A673 (cell line): ENCODE measurements around the gene ZNF296. TPM values are rescaled to one million over a fixed set of nuclear protein-coding genes. Genes with fewer than 3 reads are reported as not detected.
"Not testable (repeated sequence)": the region's sequence is repeated elsewhere in the genome, so short reads cannot be mapped to it uniquely, and the experiment has no call there.

Experiments
- BruUV-seq: library from RNA; stranded (reverse); fragments of 400-500 nt; replicated peaks from 2 replicates; lab custom pipeline; 2021; lab: Mats Ljungman, UMichigan
- CTCF ChIA-PET: fragments of 300-600 bp; sonication (Branson Sonifier 250); formaldehyde crosslinking; loops from one replicate; lab custom pipeline; 2022; ENCODE audit warnings: antibody characterized with exemption; lab: Charles Lee
- POLR2A ChIA-PET: fragments of 300-600 bp; sonication (Branson Sonifier 250); formaldehyde crosslinking; loops from one replicate; lab custom pipeline; 2022; ENCODE audit warnings: antibody characterized with exemption; ENCODE audit not compliant: low non-redundant PET; lab: Charles Lee
- DNase-seq: peaks from one replicate; pipeline ENCODE4 v3.0.0-alpha.2; 2015; ENCODE audit warnings: low spot score
- H3K27ac ChIP-seq: fragments of 200-600 bp; sonication (generic); 2 replicates; pipeline ENCODE4 v1.5.1; 2016; ENCODE audit warnings: mixed run types, low read depth, mild to moderate bottlenecking, mixed read lengths, antibody characterized with exemption, low read length; ENCODE audit not compliant: poor library complexity, severe bottlenecking
- H3K27me3 ChIP-seq: fragments of 200-600 bp; sonication (generic); replicated peaks from 2 replicates; pipeline ENCODE4 v1.6.1; 2017; ENCODE audit warnings: mixed run types, low read depth, mild to moderate bottlenecking, mixed read lengths, antibody characterized with exemption, low read length; ENCODE audit not compliant: insufficient read depth, poor library complexity
- H3K36me3 ChIP-seq: fragments of 200-600 bp; sonication (generic); 2 replicates; pipeline ENCODE4 v1.6.1; 2016; ENCODE audit warnings: mixed run types, mild to moderate bottlenecking, mixed read lengths, antibody characterized with exemption, low read length; ENCODE audit not compliant: insufficient read depth, poor library complexity, severe bottlenecking
- H3K4me1 ChIP-seq: fragments of 200-600 bp; sonication (generic); 2 replicates; pipeline ENCODE4 v1.6.1; 2017; ENCODE audit warnings: mixed run types, mild to moderate bottlenecking, mixed read lengths, antibody characterized with exemption, low read length; ENCODE audit not compliant: insufficient read depth, poor library complexity, severe bottlenecking
- H3K4me3 ChIP-seq: fragments of 200-600 bp; sonication (generic); 2 replicates; pipeline ENCODE4 v1.5.1; 2016; ENCODE audit warnings: low read depth, mixed run types, mild to moderate bottlenecking, mixed read lengths, low read length; ENCODE audit not compliant: poor library complexity, severe bottlenecking
- H3K9me3 ChIP-seq: fragments of 200-600 bp; sonication (generic); 2 replicates; pipeline ENCODE4 v1.6.1; 2016; ENCODE audit warnings: mixed run types, low read depth, mild to moderate bottlenecking, mixed read lengths, antibody characterized with exemption, low read length; ENCODE audit not compliant: poor library complexity, severe bottlenecking
- EZH2 ChIP-seq: fragments of 200-600 bp; sonication (generic); IDR thresholded peaks from 2 replicates; pipeline ENCODE4 v1.6.1; 2017; ENCODE audit warnings: borderline replicate concordance, low read depth, mild to moderate bottlenecking, mixed read lengths, antibody characterized with exemption, low read length; ENCODE audit not compliant: poor library complexity, severe bottlenecking
- intact Hi-C: fragments of 100-400 bp; cut with micrococcal nuclease; formaldehyde crosslinking; loops from one replicate; pipeline ENCODE4 v1.10.0; 2022; ENCODE audit not compliant: unreplicated experiment
- total RNA-seq: library from RNA; stranded (reverse); gene quantifications from 2 replicates; pipeline ENCODE4 v1.2.3, GENCODE V29; 2021
- TF ChIP-seq, protein P1 (sequence below): fragments of 300-800, 200-600 bp; sonication (generic); conservative IDR thresholded peaks from 2 replicates; pipeline ENCODE4 v1.5.1; 2017; ENCODE audit warnings: low read depth, mild to moderate bottlenecking, antibody characterized with exemption, low read length, moderate library complexity, mixed read lengths

The ZNF296 gene
- total RNA-seq, 1 experiment from 2014 or later: 3.0 TPM

DNA sequence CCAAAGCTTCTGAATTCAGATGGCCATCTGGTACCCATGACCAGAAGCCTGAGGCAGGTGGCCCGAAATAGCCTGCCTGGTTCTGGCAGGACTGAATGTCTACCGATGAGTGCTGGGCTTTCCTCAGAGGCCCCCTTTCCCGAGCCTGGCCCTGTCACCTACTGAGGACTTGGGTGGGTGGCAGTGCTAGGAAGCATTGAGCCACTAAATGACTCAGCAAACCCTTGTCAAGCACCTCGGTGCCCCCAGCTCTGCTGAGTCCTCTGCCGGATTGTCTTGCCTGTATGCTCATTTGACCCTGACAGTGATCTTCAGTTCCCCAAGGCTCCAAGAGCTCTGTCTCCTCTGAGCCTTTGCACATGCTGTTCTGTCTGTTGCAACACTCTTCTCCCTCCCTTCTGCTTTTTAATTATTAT, 34.6 kb upstream of the ZNF296 start:
- Histone ChIP-seq H3K27me3 (no peaks in the 10 kb centered on the region), H3K9me3 (no peaks in the 10 kb centered on the region), H3K36me3 (no peaks in the 10 kb centered on the region), H3K27ac (no peak overlapping the region), H3K4me1 (no peaks in the 10 kb centered on the region), H3K4me3 (no peak overlapping the region)
- TF ChIP-seq EZH2: no peak
- TF ChIP-seq, protein P1, sequence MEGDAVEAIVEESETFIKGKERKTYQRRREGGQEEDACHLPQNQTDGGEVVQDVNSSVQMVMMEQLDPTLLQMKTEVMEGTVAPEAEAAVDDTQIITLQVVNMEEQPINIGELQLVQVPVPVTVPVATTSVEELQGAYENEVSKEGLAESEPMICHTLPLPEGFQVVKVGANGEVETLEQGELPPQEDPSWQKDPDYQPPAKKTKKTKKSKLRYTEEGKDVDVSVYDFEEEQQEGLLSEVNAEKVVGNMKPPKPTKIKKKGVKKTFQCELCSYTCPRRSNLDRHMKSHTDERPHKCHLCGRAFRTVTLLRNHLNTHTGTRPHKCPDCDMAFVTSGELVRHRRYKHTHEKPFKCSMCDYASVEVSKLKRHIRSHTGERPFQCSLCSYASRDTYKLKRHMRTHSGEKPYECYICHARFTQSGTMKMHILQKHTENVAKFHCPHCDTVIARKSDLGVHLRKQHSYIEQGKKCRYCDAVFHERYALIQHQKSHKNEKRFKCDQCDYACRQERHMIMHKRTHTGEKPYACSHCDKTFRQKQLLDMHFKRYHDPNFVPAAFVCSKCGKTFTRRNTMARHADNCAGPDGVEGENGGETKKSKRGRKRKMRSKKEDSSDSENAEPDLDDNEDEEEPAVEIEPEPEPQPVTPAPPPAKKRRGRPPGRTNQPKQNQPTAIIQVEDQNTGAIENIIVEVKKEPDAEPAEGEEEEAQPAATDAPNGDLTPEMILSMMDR: no peak
- ChIA-PET CTCF (no interaction called here), POLR2A (no interaction called here)
- intact Hi-C loops: no loop called here
- no peak for DNase-seq
- BruUV-seq: no TSS peak

DNA sequence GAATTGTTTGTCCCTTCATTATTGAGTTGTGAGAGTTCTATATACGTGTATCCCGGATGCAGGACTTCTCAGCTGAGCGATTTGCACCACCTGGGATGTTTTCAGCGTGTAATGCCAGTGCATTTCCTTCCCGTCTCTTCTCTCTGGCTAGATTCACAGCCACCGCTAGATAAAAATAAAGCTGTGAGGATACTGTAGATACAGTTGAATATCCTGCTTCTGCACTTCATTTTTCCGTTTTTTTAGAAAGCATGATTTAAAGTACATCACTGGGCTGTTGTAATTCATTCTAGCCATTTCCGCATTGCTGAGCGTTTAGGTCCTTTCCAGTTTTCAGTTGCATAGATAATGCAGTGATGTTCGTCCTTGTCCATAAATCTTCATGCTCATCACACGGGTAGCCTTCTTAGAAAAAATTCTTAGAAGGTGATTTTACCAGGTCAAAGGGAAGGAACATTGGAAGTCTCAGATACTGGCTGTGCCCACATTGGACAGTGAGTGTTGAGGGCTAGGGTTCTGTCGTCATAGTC, 31.4 kb upstream of the ZNF296 start:
- TF ChIP-seq, protein P1: no peak

DNA sequence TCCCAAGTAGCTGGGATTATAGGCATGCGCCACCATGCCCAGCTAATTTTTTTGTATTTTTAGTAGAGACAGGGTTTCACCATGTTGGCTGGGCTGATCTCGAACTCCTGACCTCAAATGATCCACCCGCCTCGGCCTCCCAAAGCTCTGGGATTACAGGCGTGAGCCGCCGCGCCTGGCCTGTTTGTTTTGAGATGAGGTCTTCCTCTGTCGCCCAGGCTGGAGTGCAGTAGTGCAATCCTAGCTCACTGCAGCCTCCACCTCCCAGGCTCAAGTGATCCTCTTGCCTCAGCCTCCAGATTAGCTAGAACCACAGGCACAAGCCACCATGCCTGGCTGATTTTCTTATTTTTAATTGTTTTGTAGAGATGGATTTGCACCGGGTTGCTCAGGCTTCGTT, 30.1 kb upstream of the ZNF296 start:
- DNase-seq, H3K4me3 ChIP-seq, H3K27ac ChIP-seq, POLR2A ChIA-PET, H3K9me3 ChIP-seq, H3K27me3 ChIP-seq, H3K36me3 ChIP-seq, intact Hi-C loops, BruUV-seq, CTCF ChIA-PET: not testable (repeated sequence)
- H3K4me1 ChIP-seq: peaks cover 11% of the 10 kb centered on the region

More for the DNA sequence above, 31.4 kb upstream of the ZNF296 start:
- no peaks in the 10 kb centered on the region for H3K9me3 ChIP-seq
- H3K36me3 ChIP-seq: no peaks in the 10 kb centered on the region
- POLR2A ChIA-PET: no interaction called here
- no peak for DNase-seq
- H3K4me3 ChIP-seq: no peak overlapping the region
- CTCF ChIA-PET: no interaction called here
- peaks cover 8% of the 10 kb centered on the region for H3K4me1 ChIP-seq
- no peak overlapping the region for H3K27ac ChIP-seq
- intact Hi-C loops: no loop called here
- BruUV-seq: TSS peak; percentile 9
- no peaks in the 10 kb centered on the region for H3K27me3 ChIP-seq

DNA sequence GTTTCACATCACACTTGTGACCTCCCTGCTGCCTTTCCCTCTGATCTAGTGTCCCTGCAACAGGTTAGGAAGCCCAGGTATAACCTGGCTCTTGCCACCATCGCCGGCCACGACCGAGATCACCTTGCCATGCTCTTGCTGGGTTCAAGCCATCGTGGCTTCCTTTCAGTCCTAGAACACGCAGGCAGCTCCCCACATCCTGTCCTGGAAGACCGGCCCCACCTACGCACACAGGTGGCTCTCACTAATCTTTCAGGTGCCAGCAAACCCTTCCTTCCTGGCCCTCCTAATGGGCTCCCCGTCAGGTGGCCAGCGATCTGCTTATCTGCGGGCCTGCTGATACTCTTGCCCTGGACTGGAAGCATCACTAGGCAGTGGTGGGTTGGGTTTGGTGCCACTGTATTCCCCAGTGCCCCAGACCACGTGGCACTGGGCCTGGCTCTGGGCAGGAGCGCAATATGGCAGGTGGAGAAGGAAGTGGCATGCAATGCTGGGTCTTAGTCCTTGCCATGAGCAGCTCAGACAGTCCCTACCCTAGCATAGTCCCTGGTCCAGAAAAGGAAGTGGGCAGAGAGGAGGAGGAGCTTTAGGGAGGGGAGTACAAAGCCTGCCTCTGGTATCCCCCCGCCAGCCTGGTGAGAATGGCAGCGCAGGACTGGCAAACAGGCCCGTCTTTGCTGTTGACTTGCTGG, 28.5 kb upstream of the ZNF296 start:
- ChIA-PET CTCF (no interaction called here), POLR2A (no interaction called here)
- no peak for DNase-seq
- TF ChIP-seq, protein P1: no peak
- TF ChIP-seq EZH2: no peak
- no peaks in the 10 kb centered on the region for H3K9me3 ChIP-seq
- no peaks in the 10 kb centered on the region for H3K27me3 ChIP-seq
- no peak overlapping the region for H3K4me3 ChIP-seq
- intact Hi-C loops: no loop called here
- no peaks in the 10 kb centered on the region for H3K36me3 ChIP-seq
- BruUV-seq: no TSS peak
- H3K4me1 ChIP-seq: peaks cover 11% of the 10 kb centered on the region
- H3K27ac ChIP-seq: no peak overlapping the region
